ENCODE results near the gene STIM1. TPM values are rescaled to one million over a fixed set of nuclear protein-coding genes. Genes with fewer than 3 reads are reported as not detected.

STIM1 gene
- total RNA-seq, 1 experiment from 2014 or later = 93.6 TPM

DNA sequence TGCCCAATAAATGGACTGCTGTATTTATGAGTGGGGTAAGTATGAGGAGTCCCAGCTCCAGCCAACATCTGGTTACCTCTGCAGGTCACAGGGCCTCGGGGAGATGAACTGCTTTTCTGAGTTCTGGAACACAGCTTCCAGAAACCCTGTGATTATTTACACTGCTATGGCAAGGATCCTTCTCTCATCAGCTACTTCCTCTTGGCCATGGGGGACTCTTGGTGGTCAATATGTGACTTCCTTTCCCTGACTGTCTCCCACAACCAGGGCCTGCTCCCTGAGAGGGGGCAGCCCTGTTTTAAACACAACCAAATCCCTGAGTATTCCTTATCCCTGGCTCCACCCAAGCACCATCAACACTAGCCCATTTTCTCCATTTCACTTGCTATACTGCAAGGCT lies 24.7 kb upstream of the STIM1 start:
- BruUV-seq (replicated peaks) = no TSS peak

GRCh38 chr11:3831378-3832239 lies 23.9 kb upstream of the STIM1 start:
- no peak for ATAC-seq
- Histone ChIP-seq H3K27ac (ENCODE audit: low read length) (no peak overlapping the region), H3K36me3 (ENCODE audit: control insufficient read depth, insufficient read depth, low read length) (peaks cover 8% of the 10 kb centered on the region), H3K4me1 (ENCODE audit: control insufficient read depth, insufficient read depth, low read length) (peaks cover 7% of the 10 kb centered on the region), H3K27me3 (ENCODE audit: control insufficient read depth, insufficient read depth, low read length) (no peaks in the 10 kb centered on the region), H3K9me3 (ENCODE audit: control insufficient read depth, insufficient read depth, low read depth, low read length) (no peaks in the 10 kb centered on the region), H3K4me3 (ENCODE audit: low read depth in 2 of 2, low read length in 2 of 2) (no peak overlapping the region)
- POLR2A ChIA-PET = interaction anchor here (1.3 kb wide), 1 partner anchor 10 kb away, joined by 6 read pairs; no protein-coding TSS in a partner anchor
- no TSS peak for BruUV-seq (replicated peaks)
- TF ChIP-seq TCF7L2 (IDR thresholded peaks at IDR 0.05; ENCODE audit: low read depth, low read length) = no peak
- TF ChIP-seq SIN3A (IDR thresholded peaks at IDR 0.05; ENCODE audit: borderline replicate concordance, insufficient read depth, low read depth, low read length) = no peak
- TF ChIP-seq, protein P1, sequence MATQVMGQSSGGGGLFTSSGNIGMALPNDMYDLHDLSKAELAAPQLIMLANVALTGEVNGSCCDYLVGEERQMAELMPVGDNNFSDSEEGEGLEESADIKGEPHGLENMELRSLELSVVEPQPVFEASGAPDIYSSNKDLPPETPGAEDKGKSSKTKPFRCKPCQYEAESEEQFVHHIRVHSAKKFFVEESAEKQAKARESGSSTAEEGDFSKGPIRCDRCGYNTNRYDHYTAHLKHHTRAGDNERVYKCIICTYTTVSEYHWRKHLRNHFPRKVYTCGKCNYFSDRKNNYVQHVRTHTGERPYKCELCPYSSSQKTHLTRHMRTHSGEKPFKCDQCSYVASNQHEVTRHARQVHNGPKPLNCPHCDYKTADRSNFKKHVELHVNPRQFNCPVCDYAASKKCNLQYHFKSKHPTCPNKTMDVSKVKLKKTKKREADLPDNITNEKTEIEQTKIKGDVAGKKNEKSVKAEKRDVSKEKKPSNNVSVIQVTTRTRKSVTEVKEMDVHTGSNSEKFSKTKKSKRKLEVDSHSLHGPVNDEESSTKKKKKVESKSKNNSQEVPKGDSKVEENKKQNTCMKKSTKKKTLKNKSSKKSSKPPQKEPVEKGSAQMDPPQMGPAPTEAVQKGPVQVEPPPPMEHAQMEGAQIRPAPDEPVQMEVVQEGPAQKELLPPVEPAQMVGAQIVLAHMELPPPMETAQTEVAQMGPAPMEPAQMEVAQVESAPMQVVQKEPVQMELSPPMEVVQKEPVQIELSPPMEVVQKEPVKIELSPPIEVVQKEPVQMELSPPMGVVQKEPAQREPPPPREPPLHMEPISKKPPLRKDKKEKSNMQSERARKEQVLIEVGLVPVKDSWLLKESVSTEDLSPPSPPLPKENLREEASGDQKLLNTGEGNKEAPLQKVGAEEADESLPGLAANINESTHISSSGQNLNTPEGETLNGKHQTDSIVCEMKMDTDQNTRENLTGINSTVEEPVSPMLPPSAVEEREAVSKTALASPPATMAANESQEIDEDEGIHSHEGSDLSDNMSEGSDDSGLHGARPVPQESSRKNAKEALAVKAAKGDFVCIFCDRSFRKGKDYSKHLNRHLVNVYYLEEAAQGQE (IDR thresholded peaks at IDR 0.05; ENCODE audit: insufficient read depth in 1 of 2, low read depth in 2 of 2, low read length in 1 of 2) = no peak
- no peak for TF ChIP-seq CTCF (IDR thresholded peaks at IDR 0.05)
- no peak for TF ChIP-seq POLR2AphosphoS5 (IDR thresholded peaks at IDR 0.05; ENCODE audit: low read depth, low read length)
- intact Hi-C loops (cut with micrococcal nuclease; ENCODE audit: unreplicated experiment) = no loop called here
- CTCF ChIA-PET = interaction anchor here (0.7 to 0.9 kb wide), 2 partner anchors 18 to 23 kb away, joined by 3 read pairs; partner anchors contain the start of gene STIM1
- no peak for DNase-seq (ENCODE audit: low read depth, low spot score)
- in situ Hi-C loops (cut with HindIII; ENCODE audit: low pct_unique_long_range_greater_than_20kb, low sequenced_read_pairs) = no loop called here

More for the DNA sequence above, 24.7 kb upstream of the STIM1 start:
- DNase-seq (ENCODE audit: low read depth, low spot score) = no peak
- TF ChIP-seq SIN3A (IDR thresholded peaks at IDR 0.05; ENCODE audit: borderline replicate concordance, insufficient read depth, low read depth, low read length) (no peak), POLR2AphosphoS5 (IDR thresholded peaks at IDR 0.05; ENCODE audit: low read depth, low read length) (no peak), TCF7L2 (IDR thresholded peaks at IDR 0.05; ENCODE audit: low read depth, low read length) (no peak), CTCF (IDR thresholded peaks at IDR 0.05) (no peak)
- TF ChIP-seq, protein P1 (IDR thresholded peaks at IDR 0.05; ENCODE audit: insufficient read depth in 1 of 2, low read depth in 2 of 2, low read length in 1 of 2) = no peak
- ChIA-PET POLR2A (no interaction called here), CTCF (no interaction called here)
- no peak overlapping the region for H3K27ac ChIP-seq (ENCODE audit: low read length)
- H3K4me1 ChIP-seq (ENCODE audit: control insufficient read depth, insufficient read depth, low read length) = peaks cover 9% of the 10 kb centered on the region
- H3K27me3 ChIP-seq (ENCODE audit: control insufficient read depth, insufficient read depth, low read length) = no peaks in the 10 kb centered on the region
- intact Hi-C loops (cut with micrococcal nuclease; ENCODE audit: unreplicated experiment) (no loop called here), in situ Hi-C loops (cut with HindIII; ENCODE audit: low pct_unique_long_range_greater_than_20kb, low sequenced_read_pairs) (no loop called here)
- ATAC-seq = no peak
- peaks cover 8% of the 10 kb centered on the region for H3K36me3 ChIP-seq (ENCODE audit: control insufficient read depth, insufficient read depth, low read length)
- H3K9me3 ChIP-seq (ENCODE audit: control insufficient read depth, insufficient read depth, low read depth, low read length) = no peaks in the 10 kb centered on the region
- no peak overlapping the region for H3K4me3 ChIP-seq (ENCODE audit: low read depth in 2 of 2, low read length in 2 of 2)

All from Panc1 (cell line).